IMR-90 (cell line): ENCODE data around the gene DHRS3. TPM values are rescaled to one million over a fixed set of nuclear protein-coding genes. Genes with fewer than 3 reads are reported as not detected.

Experiments
- ATAC-seq: fragments of 200-7000 bp; cut with Tn5 transposase; 2 replicates; pipeline ENCODE4 v1.9.1; 2020; ENCODE audit warnings: low read depth, mild to moderate bottlenecking, moderate library complexity
- BruUV-seq: library from RNA; stranded (reverse); fragments of 400-500 nt; replicated peaks from 2 replicates; lab custom pipeline; 2021; lab: Mats Ljungman, UMichigan
- CTCF ChIA-PET: fragments of 300-600 bp; formaldehyde crosslinking; extraction: SDS; loops from one replicate; lab custom pipeline; 2021; ENCODE audit warnings: antibody characterized with exemption; lab: Yijun Ruan, JAX
- POLR2A ChIA-PET: fragments of 300-600 bp; sonication (Branson Sonifier 250); formaldehyde crosslinking; loops from one replicate; lab custom pipeline; 2022; ENCODE audit warnings: antibody characterized with exemption; ENCODE audit not compliant: unreplicated experiment; lab: Charles Lee
- DNase-seq: peaks from one replicate; pipeline ENCODE4 v3.0.0; 2013
- H2AFZ ChIP-seq: replicated peaks from 2 replicates; pipeline ENCODE3; 2013; ENCODE audit warnings: low read length, mild to moderate bottlenecking; ENCODE audit not compliant: poor library complexity
- H2AK5ac ChIP-seq: 2 replicates; pipeline ENCODE4 v1.6.1; 2013; ENCODE audit warnings: low read depth, low read length, inconsistent platforms
- H2AK9ac ChIP-seq: replicated peaks from 2 replicates; pipeline ENCODE3; 2013; ENCODE audit warnings: mild to moderate bottlenecking, low read depth, low read length, moderate library complexity; ENCODE audit not compliant: poor library complexity
- H2BK120ac ChIP-seq: 2 replicates; pipeline ENCODE4 v1.6.1; 2013; ENCODE audit warnings: low read depth, low read length, inconsistent platforms
- H2BK15ac ChIP-seq: 3 replicates; pipeline ENCODE4 v1.6.1; 2013; ENCODE audit warnings: low read depth, low read length, inconsistent platforms
- H2BK20ac ChIP-seq: 2 replicates; pipeline ENCODE4 v1.6.1; 2013; ENCODE audit warnings: low read depth, mild to moderate bottlenecking, inconsistent platforms, low read length, moderate library complexity
- H2BK5ac ChIP-seq: 2 replicates; pipeline ENCODE4 v1.6.1; 2013; ENCODE audit warnings: mild to moderate bottlenecking, low read depth, low read length, inconsistent platforms; ENCODE audit not compliant: poor library complexity, severe bottlenecking
- H3K14ac ChIP-seq: replicated peaks from 2 replicates; pipeline ENCODE4 v1.6.1; 2013; ENCODE audit warnings: low read depth, low read length, inconsistent platforms
- H3K18ac ChIP-seq: 2 replicates; pipeline ENCODE4 v1.6.1; 2013; ENCODE audit warnings: low read depth, low read length, control low read depth
- H3K23ac ChIP-seq: 2 replicates; pipeline ENCODE4 v1.6.1; 2013; ENCODE audit warnings: low read depth, low read length, inconsistent platforms
- H3K27ac ChIP-seq: 2 replicates; pipeline ENCODE4 v1.5.1; 2013; ENCODE audit warnings: mild to moderate bottlenecking, control low read depth, low read length; ENCODE audit not compliant: insufficient read depth
- H3K27me3 ChIP-seq: 2 replicates; pipeline ENCODE4 v1.6.1; 2013; ENCODE audit warnings: low read length; ENCODE audit not compliant: control insufficient read depth, insufficient read depth
- H3K36me3 ChIP-seq: 2 replicates; pipeline ENCODE4 v1.6.1; 2013; ENCODE audit warnings: low read length, mixed read lengths; ENCODE audit not compliant: control insufficient read depth, insufficient read depth
- H3K4ac ChIP-seq: 2 replicates; pipeline ENCODE4 v1.6.1; 2013; ENCODE audit warnings: low read depth, low read length, inconsistent platforms
- H3K4me1 ChIP-seq: 2 replicates; pipeline ENCODE4 v1.6.1; 2013; ENCODE audit warnings: low read length, mixed read lengths; ENCODE audit not compliant: control insufficient read depth, insufficient read depth
- H3K4me2 ChIP-seq: 2 replicates; pipeline ENCODE4 v1.6.1; 2013; ENCODE audit warnings: low read depth, mild to moderate bottlenecking, control low read depth, low read length, moderate library complexity
- H3K4me3 ChIP-seq: 2 replicates; pipeline ENCODE4 v1.5.1; 2013; ENCODE audit warnings: low read depth, mild to moderate bottlenecking, control low read depth, low read length, moderate library complexity; ENCODE audit not compliant: insufficient read depth
- H3K56ac ChIP-seq: 2 replicates; pipeline ENCODE4 v1.6.1; 2013; ENCODE audit warnings: low read length, inconsistent platforms; ENCODE audit not compliant: insufficient read depth; ENCODE audit errors: extremely low read depth
- H3K79me1 ChIP-seq, 2 experiments: 2 replicates each; pipeline ENCODE4 v1.6.1; 2013; ENCODE audit warnings: low read length in 2 of 2, inconsistent platforms in 1 of 2, low read depth in 1 of 2
- H3K9ac ChIP-seq: 2 replicates; pipeline ENCODE4 v1.6.1; 2013; ENCODE audit warnings: low read depth, low read length, control low read depth
- H3K9me1 ChIP-seq: 2 replicates; pipeline ENCODE4 v1.6.1; 2013; ENCODE audit warnings: low read length, inconsistent platforms; ENCODE audit not compliant: insufficient read depth
- H3K9me3 ChIP-seq: 2 replicates; pipeline ENCODE4 v1.6.1; 2013; ENCODE audit warnings: low read length; ENCODE audit not compliant: control insufficient read depth, insufficient read depth
- H4K20me1 ChIP-seq: 2 replicates; pipeline ENCODE4 v1.6.1; 2013; ENCODE audit warnings: low read length, inconsistent platforms; ENCODE audit not compliant: insufficient read depth
- H4K5ac ChIP-seq: 2 replicates; pipeline ENCODE4 v1.6.1; 2013; ENCODE audit warnings: mild to moderate bottlenecking, low read depth, low read length, control low read depth
- H4K8ac ChIP-seq, 2 experiments: 2 replicates each; pipeline ENCODE4 v1.6.1; 2013; ENCODE audit warnings: low read depth in 2 of 2, low read length in 2 of 2, control low read depth in 1 of 2, inconsistent platforms in 1 of 2
- H4K91ac ChIP-seq: 2 replicates; pipeline ENCODE4 v1.6.1; 2013; ENCODE audit warnings: low read depth, low read length, inconsistent platforms; ENCODE audit not compliant: insufficient read depth
- BHLHE40 ChIP-seq: fragments of 150-350 bp; IDR thresholded peaks from 2 replicates; pipeline ENCODE4 v1.6.1; 2016; ENCODE audit warnings: mild to moderate bottlenecking, low read depth, low read length
- CEBPB ChIP-seq: IDR thresholded peaks from 2 replicates; pipeline ENCODE4 v1.6.1; 2012; ENCODE audit warnings: low read depth, low read length, improper control_type of control experiment
- CHD1 ChIP-seq: IDR thresholded peaks from 2 replicates; pipeline ENCODE4 v1.6.1; 2012; ENCODE audit warnings: low read depth, low read length, improper control_type of control experiment
- CTCF ChIP-seq: conservative IDR thresholded peaks from 2 replicates; pipeline ENCODE4 v1.5.1; 2012; ENCODE audit warnings: mild to moderate bottlenecking, low read depth, low read length, improper control_type of control experiment
- ELK1 ChIP-seq: fragments of 150-350 bp; IDR thresholded peaks from 2 replicates; pipeline ENCODE4 v1.6.1; 2016; ENCODE audit warnings: low read depth, mild to moderate bottlenecking, low read length, moderate library complexity, borderline replicate concordance
- MAFK ChIP-seq: IDR thresholded peaks from 2 replicates; pipeline ENCODE4 v1.6.1; 2012; ENCODE audit warnings: low read depth, low read length, improper control_type of control experiment
- MXI1 ChIP-seq: IDR thresholded peaks from 2 replicates; pipeline ENCODE4 v1.6.1; 2012; ENCODE audit warnings: low read depth, mild to moderate bottlenecking, low read length, moderate library complexity, borderline replicate concordance
- NFE2L2 ChIP-seq: fragments of 150-350 bp; IDR thresholded peaks from 2 replicates; pipeline ENCODE4 v1.6.1; 2016; ENCODE audit warnings: low read depth, mild to moderate bottlenecking, low read length
- POLR2A ChIP-seq: IDR thresholded peaks from 2 replicates; pipeline ENCODE4 v1.6.1; 2012; ENCODE audit warnings: mild to moderate bottlenecking, low read depth, low read length
- RAD21 ChIP-seq: IDR thresholded peaks from 2 replicates; pipeline ENCODE4 v1.6.1; 2012; ENCODE audit warnings: low read length, improper control_type of control experiment
- RCOR1 ChIP-seq: IDR thresholded peaks from 2 replicates; pipeline ENCODE4 v1.6.1; 2012; ENCODE audit warnings: mild to moderate bottlenecking, low read length, improper control_type of control experiment; ENCODE audit not compliant: insufficient replicate concordance
- RFX5 ChIP-seq: IDR thresholded peaks from 2 replicates; pipeline ENCODE4 v1.8.0; 2012; ENCODE audit warnings: low read depth, mild to moderate bottlenecking, low read length, moderate library complexity
- SMC3 ChIP-seq: fragments of 150-350 bp; IDR thresholded peaks from 2 replicates; pipeline ENCODE4 v1.6.1; 2016; ENCODE audit warnings: low read depth, mild to moderate bottlenecking, antibody characterized with exemption, low read length, moderate library complexity
- USF2 ChIP-seq: fragments of 150-350 bp; IDR thresholded peaks from 2 replicates; pipeline ENCODE4 v1.6.1; 2017; ENCODE audit warnings: mild to moderate bottlenecking, antibody characterized with exemption, low read length, low read depth
- WGBS, 2 experiments: methylation state at CpG; one replicate each; pipeline versions ENCODE4 v1.1.5 to v1.1.7; 2013; ENCODE audit warnings: missing lambda C conversion rate in 2 of 2; ENCODE audit not compliant: insufficient read length in 1 of 2; ENCODE audit errors: extremely low coverage in 2 of 2; 5-methylcytosine and 5-hydroxymethylcytosine counted together
- dilution Hi-C: fragments of 300-500 bp; cut with HindIII; formaldehyde crosslinking; loops from one replicate; pipeline ENCODE4 v1.14.3; 2018; ENCODE audit warnings: low sequenced_read_pairs; ENCODE audit not compliant: unreplicated experiment
- in situ Hi-C: fragments of 300-500 bp; cut with MboI; formaldehyde crosslinking; loops from 3 replicates; pipeline ENCODE4 v1.14.3; 2019; ENCODE audit warnings: low sequenced_read_pairs, inconsistent platforms, mixed read lengths
- intact Hi-C: fragments of 100-400 bp; cut with micrococcal nuclease; formaldehyde crosslinking; loops from 2 replicates; pipeline ENCODE4 v1.10.0; 2022
- polyA plus RNA-seq, 3 experiments: library from polyadenylated mRNA; depleted of rRNA; stranded (reverse); fragments of >200 nt; gene quantifications; 2 replicates each; pipeline ENCODE4 v1.2.3, GENCODE V29; 2012; ENCODE audit warnings: low replicate concordance in 1 of 3
- total RNA-seq: library from RNA; depleted of rRNA; stranded (reverse); fragments of >200 nt; gene quantifications from 2 replicates; pipeline ENCODE4 v1.2.3, GENCODE V29; 2012

Gene DHRS3
- total and polyA plus RNA-seq, 2 of the 4 experiments (the other 2 are of a cell fraction), result 11.2 to 14.5 TPM

GRCh38 chr1:12658531-12659453, 40.8 kb upstream of the DHRS3 start:
- Histone ChIP-seq H3K56ac (no peak overlapping the region), H2AFZ (peak overlapping the region; percentile 36), H2BK120ac (no peak overlapping the region), H3K4me1 (no peaks in the 10 kb centered on the region), H4K8ac (no peak overlapping the region), H3K27ac (no peak overlapping the region), H3K14ac (no peak overlapping the region), H2AK5ac (no peak overlapping the region), H2BK5ac (no peak overlapping the region), H3K4me3 (no peak overlapping the region), H3K18ac (no peak overlapping the region), H3K9me1 (no peaks in the 10 kb centered on the region; the same call in 1 of the 2 replicates), H4K20me1 (no peaks in the 10 kb centered on the region; the same call in 1 of the 2 replicates), H3K27me3 (peaks cover 21% of the 10 kb centered on the region), H3K23ac (no peak overlapping the region), H4K91ac (no peak overlapping the region), H2AK9ac (peak overlapping the region; percentile 5), H3K4me2 (no peak overlapping the region), H3K79me1 (no peaks in the 10 kb centered on the region), H4K5ac (no peak overlapping the region), H2BK20ac (no peak overlapping the region), H3K9ac (no peak overlapping the region), H3K36me3 (no peaks in the 10 kb centered on the region), H3K4ac (no peak overlapping the region), H3K9me3 (peaks cover 5% of the 10 kb centered on the region; the same call in 1 of the 2 replicates), H2BK15ac (no peak overlapping the region)
- 78% methylated on average over 7 of the region's 23 CpGs; no CpG with 5 or more reads in 1 of the 2 experiments for WGBS, 2 experiments
- in situ Hi-C loops, result no loop called here
- DNase-seq (peak; percentile 76), ATAC-seq (peak; percentile 98)
- intact Hi-C loops, result loop anchor here (1.0 to 10.0 kb wide), 4 partner anchors 40 to 534 kb away; partner anchors contain the start of gene DHRS3
- POLR2A ChIA-PET, result no interaction called here
- BruUV-seq, result no TSS peak
- CTCF ChIA-PET, result interaction anchor here (0.5 to 1.7 kb wide), 17 partner anchors 9 to 534 kb away, joined by 3 to 15 read pairs (median 3); no protein-coding TSS in a partner anchor
- dilution Hi-C loops, result no loop called here
- TF ChIP-seq NFE2L2, result no peak
- peak; percentile 97 for TF ChIP-seq RAD21
- TF ChIP-seq MAFK, result no peak
- no peak for TF ChIP-seq MXI1
- TF ChIP-seq SMC3, result peak; percentile 95
- no peak for TF ChIP-seq USF2
- TF ChIP-seq CHD1, result no peak
- no peak for TF ChIP-seq ELK1
- TF ChIP-seq RCOR1, result no peak
- TF ChIP-seq BHLHE40, result no peak
- TF ChIP-seq POLR2A, result 0 out of 2 replicates have a peak, but pooled peaks have one; percentile 31
- TF ChIP-seq CEBPB, result no peak
- TF ChIP-seq CTCF, result peak; percentile 98
- TF ChIP-seq RFX5, result no peak
